HG02938 (cell line): Measurements from ENCODE around the gene NEDD4.
"Not testable (repeated sequence)": the region's sequence is repeated elsewhere in the genome, so short reads cannot be mapped to it uniquely, and the experiment has no call there.

Source experiments
- ATAC-seq: cut with Tn5 transposase; IDR thresholded peaks from one replicate; pipeline ENCODE4 v1.9.1; 2021; ENCODE audit warnings: mild to moderate bottlenecking, moderate library complexity; ENCODE audit not compliant: unreplicated experiment

NEDD4 gene

DNA sequence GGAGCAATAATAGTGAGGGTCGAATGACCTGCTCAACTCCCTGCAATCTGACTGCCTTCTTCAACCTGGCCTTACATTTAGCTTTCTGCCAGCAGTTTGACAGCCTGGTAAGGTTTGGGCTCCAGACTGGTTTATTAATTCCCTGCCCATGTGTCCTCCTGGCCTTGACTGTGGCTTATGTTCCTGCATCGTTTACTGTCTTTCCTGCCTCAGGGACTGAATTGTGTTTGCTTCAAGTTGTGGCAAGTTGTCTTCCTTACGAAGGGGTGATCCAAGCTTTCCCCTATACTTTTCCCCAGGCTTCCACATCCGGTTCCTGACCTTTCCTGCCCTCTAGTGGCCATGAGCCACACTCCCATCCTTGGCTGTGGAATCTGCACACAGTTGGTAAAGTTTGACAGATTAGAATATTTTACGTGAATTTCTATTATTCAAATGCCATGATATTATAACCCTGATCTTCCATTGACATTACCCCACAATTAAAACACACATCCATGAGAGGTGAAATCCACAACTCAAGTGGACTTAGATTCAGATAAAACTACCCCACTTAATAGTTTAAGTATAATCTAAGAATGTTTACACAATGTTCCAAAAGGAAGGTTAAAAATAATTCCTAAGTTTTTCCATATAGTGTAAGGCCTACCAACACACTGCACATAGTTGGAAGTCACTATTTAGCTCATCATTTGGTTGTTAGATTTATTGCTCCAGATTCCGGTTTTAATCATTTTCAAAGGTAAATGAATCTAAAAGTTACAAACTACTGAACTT lies 95.7 kb downstream of the NEDD4 start:
- ATAC-seq, result no peak

GRCh38 chr15:55894399-55894965 lies 98.9 kb downstream of the NEDD4 start:
- ATAC-seq, result no peak

DNA sequence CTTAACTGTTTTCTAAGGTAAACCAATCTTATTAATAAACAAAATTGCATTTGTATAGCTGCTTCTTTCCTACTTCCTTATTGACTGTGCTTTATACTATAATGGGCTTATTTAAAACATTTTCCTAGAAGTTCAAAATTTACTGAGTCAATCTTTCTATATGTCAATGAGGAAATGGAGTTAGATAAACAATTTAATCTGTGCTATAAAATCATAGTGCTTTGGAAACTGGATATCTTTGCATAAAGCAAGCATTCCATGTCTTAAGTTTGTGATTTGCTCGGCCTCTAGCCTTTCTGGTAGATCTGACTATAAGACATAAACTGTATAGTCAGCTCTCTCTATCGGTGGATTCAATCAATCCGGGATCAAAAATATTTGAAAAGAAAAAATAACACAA lies 99.6 kb downstream of the NEDD4 start:
- no peak for ATAC-seq

- no peak for ATAC-seq
Observed at GRCh38 chr15:55891196-55891595, 102.2 kb downstream of the NEDD4 start.

DNA sequence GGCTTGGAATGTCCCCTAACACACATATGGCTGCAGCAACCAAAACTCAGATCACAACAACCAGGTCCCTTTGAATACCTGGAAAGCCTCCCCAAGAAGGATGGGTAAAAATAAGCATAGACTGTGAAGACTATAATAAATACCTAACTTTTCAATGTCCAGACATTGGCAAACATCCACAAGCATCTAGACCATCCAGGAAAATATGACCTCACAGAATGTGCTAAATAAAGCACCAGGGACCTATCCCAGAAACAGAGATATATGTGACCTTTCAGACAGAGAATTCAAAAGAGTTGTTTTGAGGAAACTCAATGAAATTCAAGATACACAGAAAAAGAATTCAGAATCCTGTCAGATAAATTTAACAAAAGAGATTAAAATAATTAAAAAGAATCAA lies 109.2 kb downstream of the NEDD4 start:
- no peak for ATAC-seq

DNA sequence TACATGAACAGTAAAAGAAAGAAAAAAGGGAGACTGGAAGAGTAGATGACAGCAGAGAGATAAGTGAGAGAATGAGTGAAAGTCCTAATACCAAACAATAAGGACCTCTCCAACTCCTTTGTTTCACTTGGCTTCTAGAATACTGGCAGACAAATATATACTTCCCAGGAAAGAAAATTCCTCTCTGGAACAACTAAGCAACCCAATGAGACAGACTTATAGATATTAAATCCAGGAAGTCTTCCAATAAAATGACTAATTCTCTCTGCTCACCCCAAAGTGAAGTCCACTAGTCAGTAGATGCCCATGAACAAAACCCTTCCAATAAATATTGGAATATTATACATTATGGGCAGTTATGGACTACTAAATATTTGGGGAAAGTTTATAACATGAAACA lies 114.2 kb downstream of the NEDD4 start:
- ATAC-seq, result no peak

DNA sequence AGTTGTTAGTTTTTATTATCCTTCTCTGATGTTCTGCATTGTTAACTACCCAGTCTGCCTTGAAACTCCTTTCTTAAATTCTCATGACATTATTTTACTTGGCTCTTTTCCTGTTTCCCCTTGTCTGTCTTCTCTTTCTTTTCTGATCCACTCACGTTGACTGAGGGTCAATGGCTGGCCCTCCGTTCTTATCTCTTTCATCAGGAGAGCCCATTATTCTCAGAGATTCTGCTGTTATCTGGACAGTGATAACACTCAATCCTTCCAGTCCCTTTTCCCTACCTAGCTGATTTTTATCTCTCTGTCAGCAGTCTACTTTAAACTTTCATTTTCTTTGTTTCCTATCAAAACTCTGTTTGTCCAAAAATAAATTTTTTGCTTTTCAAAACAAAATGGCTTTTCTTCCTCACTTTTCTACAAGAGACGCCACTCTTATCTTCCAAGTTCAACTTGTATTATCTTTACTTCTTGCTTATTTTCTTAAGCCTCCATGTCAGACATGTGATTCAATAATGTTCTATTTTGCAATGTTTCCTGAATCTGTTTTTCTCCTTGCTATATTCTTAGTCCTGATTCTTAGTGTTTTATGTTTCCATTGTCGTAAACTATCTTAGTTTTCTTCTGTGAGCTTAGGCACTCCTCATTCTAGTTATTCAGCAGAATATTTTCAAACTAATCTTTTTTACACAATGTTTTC lies 120.2 kb downstream of the NEDD4 start:
- ATAC-seq, result no peak

DNA sequence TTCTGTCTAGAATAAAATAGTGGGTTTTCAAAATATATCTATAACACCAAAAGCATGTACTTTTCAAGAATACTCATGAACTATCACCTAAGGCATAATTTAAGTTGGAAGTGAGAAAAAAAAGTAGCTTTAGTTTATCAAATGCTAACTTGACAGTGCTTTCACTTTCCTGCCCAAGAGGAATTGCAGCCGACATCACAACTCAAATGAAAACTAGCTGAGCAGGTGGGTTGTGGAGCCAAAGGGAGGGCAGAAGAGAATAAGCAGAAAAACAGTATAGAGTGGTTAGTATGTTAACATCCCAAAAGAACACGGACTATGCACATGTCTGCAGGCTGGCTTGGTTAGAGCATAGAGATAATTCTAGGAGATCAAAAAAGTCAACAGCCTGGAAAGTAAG lies 120.9 kb downstream of the NEDD4 start:
- ATAC-seq, result no peak

- no peak for ATAC-seq
Observed at GRCh38 chr15:55869660-55870059, 123.8 kb downstream of the NEDD4 start.

GRCh38 chr15:55868707-55869106 lies 124.7 kb downstream of the NEDD4 start:
- no peak for ATAC-seq

DNA sequence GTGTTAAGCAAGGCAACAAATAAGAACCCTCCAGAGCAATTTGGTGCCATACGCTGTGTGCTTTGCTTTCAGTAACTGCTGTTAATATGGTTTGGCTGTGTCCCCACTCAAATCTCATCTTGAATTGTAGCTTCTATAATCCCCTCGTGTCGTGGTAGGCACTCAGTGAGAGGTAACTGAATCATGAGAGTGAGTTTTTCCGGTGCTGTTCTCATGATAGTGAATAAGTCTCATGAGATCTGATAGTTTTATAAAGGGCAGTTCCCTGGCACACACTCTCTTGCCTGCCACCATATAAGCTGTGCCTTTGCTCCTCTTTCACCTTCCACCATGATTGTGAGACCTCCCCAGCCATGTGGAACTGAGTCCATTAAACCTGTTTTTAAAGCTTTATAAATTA lies 125.1 kb downstream of the NEDD4 start:
- not testable (repeated sequence) for ATAC-seq

- ATAC-seq, result no peak
Observed at GRCh38 chr15:55863911-55864310, 129.5 kb downstream of the NEDD4 start.

- no peak for ATAC-seq
Observed at GRCh38 chr15:55861115-55861514, 132.3 kb downstream of the NEDD4 start.

DNA sequence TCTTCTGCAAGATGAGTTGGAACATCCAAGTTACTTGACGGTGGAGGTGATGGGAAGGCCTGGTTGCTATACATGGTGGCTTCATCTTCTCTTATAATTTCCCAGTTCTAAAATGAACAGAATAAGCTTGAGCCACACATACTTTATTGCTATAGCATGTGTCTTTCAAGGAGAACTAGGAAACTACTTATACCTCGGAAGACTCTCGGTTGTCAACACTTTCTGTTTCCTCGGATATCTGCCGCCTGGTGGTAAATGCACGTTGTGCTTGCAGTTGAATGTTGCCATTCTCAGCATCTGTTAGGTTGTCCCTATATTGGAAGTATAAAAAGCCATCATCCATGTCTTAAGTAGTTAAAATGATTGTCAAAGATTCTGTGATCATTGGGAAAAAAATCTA lies 132.9 kb downstream of the NEDD4 start:
- no peak for ATAC-seq

DNA sequence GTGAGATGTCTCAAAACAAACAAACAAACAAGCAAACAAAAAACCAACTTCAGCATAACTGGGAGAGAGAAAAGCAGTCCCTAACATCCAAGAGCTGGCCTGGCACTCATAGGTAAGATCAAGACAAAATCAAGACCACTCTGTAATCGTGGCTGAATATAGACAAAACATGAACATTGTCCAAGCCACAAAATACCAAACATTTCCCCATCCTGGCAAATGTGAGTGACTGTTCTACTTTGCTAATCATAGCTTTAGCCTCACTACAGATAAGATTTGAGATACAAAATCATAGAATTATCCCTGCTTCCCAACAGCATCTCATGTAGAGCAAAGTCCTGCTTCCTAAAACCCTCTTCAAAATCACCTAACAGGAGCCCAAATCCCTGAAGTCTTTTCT lies 133.7 kb downstream of the NEDD4 start:
- ATAC-seq, result no peak

GRCh38 chr15:55858661-55859060 lies 134.8 kb downstream of the NEDD4 start:
- no peak for ATAC-seq

- ATAC-seq, result no peak
Observed at GRCh38 chr15:55856506-55857164, 136.8 kb downstream of the NEDD4 start.

- ATAC-seq, result no peak
Observed at GRCh38 chr15:55853134-55853533, 140.3 kb downstream of the NEDD4 start.

GRCh38 chr15:55846116-55846707 lies 147.2 kb downstream of the NEDD4 start:
- ATAC-seq, result peak; percentile 89

DNA sequence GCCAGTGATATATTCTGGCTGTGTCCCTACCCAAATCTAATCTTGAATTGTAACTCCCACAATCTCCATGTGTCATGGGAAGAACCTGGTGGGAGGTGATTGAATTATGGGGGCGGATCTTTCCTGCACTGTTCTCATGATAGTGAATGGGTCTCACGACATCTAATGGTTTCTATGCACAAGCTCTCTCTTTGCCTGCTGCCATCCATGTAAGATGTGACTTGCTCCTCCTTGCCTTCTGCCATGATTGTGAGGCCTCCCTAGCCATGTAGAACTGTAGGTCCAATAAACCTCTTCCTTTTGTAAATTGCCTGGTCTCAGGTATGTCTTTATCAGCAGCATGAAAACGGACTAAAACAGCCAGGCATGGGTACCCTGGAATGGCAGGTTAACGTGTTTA lies 150.5 kb downstream of the NEDD4 start:
- ATAC-seq, result not testable (repeated sequence)

- ATAC-seq, result no peak
Observed at GRCh38 chr15:55835866-55836265, 157.5 kb downstream of the NEDD4 start.
